ENCODE results near the gene NRP1.

Gene NRP1

GRCh38 chr10:33304423-33305225, 29.8 kb downstream of the NRP1 start:
- TF ChIP-seq NFIC (IDR thresholded peaks at IDR 0.05) (no peak), TEAD4 (IDR thresholded peaks at IDR 0.05) (no peak), TCF12 (IDR thresholded peaks at IDR 0.05; ENCODE audit: low read depth) (no peak), TAF1 (IDR thresholded peaks at IDR 0.05; ENCODE audit: low read depth) (no peak), USF1 (IDR thresholded peaks at IDR 0.05) (no peak), FOXM1 (IDR thresholded peaks at IDR 0.05; ENCODE audit: borderline replicate concordance, low read depth) (no peak), EGR1 (IDR thresholded peaks at IDR 0.05) (no peak), YY1 (IDR thresholded peaks at IDR 0.05; ENCODE audit: low read depth) (no peak), RAD21 (IDR thresholded peaks at IDR 0.05; ENCODE audit: low read depth) (no peak), CEBPB (IDR thresholded peaks at IDR 0.05) (no peak), EP300 (IDR thresholded peaks at IDR 0.05; ENCODE audit: borderline replicate concordance) (no peak), CREB1 (IDR thresholded peaks at IDR 0.05; ENCODE audit: low read depth) (no peak)
- TF ChIP-seq, protein P1, sequence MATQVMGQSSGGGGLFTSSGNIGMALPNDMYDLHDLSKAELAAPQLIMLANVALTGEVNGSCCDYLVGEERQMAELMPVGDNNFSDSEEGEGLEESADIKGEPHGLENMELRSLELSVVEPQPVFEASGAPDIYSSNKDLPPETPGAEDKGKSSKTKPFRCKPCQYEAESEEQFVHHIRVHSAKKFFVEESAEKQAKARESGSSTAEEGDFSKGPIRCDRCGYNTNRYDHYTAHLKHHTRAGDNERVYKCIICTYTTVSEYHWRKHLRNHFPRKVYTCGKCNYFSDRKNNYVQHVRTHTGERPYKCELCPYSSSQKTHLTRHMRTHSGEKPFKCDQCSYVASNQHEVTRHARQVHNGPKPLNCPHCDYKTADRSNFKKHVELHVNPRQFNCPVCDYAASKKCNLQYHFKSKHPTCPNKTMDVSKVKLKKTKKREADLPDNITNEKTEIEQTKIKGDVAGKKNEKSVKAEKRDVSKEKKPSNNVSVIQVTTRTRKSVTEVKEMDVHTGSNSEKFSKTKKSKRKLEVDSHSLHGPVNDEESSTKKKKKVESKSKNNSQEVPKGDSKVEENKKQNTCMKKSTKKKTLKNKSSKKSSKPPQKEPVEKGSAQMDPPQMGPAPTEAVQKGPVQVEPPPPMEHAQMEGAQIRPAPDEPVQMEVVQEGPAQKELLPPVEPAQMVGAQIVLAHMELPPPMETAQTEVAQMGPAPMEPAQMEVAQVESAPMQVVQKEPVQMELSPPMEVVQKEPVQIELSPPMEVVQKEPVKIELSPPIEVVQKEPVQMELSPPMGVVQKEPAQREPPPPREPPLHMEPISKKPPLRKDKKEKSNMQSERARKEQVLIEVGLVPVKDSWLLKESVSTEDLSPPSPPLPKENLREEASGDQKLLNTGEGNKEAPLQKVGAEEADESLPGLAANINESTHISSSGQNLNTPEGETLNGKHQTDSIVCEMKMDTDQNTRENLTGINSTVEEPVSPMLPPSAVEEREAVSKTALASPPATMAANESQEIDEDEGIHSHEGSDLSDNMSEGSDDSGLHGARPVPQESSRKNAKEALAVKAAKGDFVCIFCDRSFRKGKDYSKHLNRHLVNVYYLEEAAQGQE (IDR thresholded peaks at IDR 0.05; ENCODE audit: low read depth): no peak

DNA sequence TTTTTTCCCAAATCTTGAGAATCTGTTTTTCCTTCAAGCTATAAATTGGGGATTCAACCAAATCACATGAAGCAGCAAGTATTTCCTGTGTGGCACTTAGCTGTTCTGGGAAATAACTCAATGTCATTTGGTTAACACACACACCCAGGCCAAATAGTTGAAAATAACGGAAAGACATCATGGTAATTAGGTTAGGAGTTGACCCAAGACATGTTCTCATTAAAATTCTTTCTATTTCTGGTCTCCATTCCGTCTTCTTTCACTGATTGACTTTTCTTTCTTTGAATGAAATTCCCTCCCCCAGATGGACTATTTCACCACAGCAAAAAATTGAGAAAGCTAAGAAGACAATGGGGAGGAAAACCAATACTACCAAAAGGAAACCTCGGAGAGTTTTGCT, 30.5 kb downstream of the NRP1 start:
- no peak for TF ChIP-seq TAF1 (IDR thresholded peaks at IDR 0.05; ENCODE audit: low read depth)
- no peak for TF ChIP-seq YY1 (IDR thresholded peaks at IDR 0.05; ENCODE audit: low read depth)
- TF ChIP-seq, protein P2, sequence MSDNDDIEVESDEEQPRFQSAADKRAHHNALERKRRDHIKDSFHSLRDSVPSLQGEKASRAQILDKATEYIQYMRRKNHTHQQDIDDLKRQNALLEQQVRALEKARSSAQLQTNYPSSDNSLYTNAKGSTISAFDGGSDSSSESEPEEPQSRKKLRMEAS (IDR thresholded peaks at IDR 0.05): no peak
- TF ChIP-seq FOXM1 (IDR thresholded peaks at IDR 0.05; ENCODE audit: borderline replicate concordance, low read depth): no peak
- no peak for TF ChIP-seq CREB1 (IDR thresholded peaks at IDR 0.05; ENCODE audit: low read depth)
- no peak for TF ChIP-seq RAD21 (IDR thresholded peaks at IDR 0.05; ENCODE audit: low read depth)
- TF ChIP-seq NFIC (IDR thresholded peaks at IDR 0.05): no peak
- no peak for TF ChIP-seq TEAD4 (IDR thresholded peaks at IDR 0.05)

- no peak for TF ChIP-seq USF1 (IDR thresholded peaks at IDR 0.05)
- TF ChIP-seq TCF12 (IDR thresholded peaks at IDR 0.05; ENCODE audit: low read depth): no peak
Observed at GRCh38 chr10:33302208-33302829, 32.1 kb downstream of the NRP1 start.

DNA sequence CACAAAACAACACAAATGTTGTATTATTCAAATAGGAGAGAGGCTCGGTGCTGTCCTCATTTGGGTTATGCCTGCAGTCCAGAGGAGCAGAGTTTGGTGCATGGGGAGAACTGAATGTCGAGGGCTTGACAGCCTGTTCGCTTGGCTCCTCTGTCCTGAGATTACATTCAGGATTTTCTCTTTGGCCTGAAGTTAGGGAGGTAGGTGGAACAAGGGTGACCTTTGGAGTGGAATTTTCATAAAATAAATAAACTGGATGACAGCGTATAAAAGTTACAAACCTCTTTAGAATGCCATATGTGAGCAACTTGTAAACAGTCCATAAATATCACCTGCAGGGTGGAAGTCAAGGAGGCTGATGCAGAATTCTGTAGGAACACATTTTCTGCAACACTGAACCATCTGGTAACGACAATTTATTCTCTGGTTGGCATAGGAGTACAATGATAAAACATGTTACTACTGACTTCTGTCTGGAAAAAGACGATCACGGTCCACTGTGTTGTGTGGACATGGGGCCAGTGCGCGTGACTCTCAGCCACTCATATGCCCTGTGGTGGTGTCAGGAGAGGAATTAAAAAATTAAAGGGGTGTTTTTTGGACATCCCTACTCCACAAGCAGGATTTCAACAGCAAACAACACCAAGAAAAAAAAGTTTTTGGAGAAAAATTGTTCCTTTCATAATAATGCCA, 33.2 kb downstream of the NRP1 start:
- TF ChIP-seq FOXM1 (IDR thresholded peaks at IDR 0.05; ENCODE audit: borderline replicate concordance, low read depth): no peak
- no peak for TF ChIP-seq TAF1 (IDR thresholded peaks at IDR 0.05; ENCODE audit: low read depth)
- TF ChIP-seq CREB1 (IDR thresholded peaks at IDR 0.05; ENCODE audit: low read depth): no peak
- TF ChIP-seq EP300 (IDR thresholded peaks at IDR 0.05; ENCODE audit: borderline replicate concordance): no peak
- no peak for TF ChIP-seq EGR1 (IDR thresholded peaks at IDR 0.05)
- TF ChIP-seq TEAD4 (IDR thresholded peaks at IDR 0.05): no peak
- no peak for TF ChIP-seq TCF12 (IDR thresholded peaks at IDR 0.05; ENCODE audit: low read depth)
- TF ChIP-seq YY1 (IDR thresholded peaks at IDR 0.05; ENCODE audit: low read depth): no peak
- TF ChIP-seq ZBTB7A (IDR thresholded peaks at IDR 0.05; ENCODE audit: low read depth): no peak
- TF ChIP-seq, protein P2 (IDR thresholded peaks at IDR 0.05): no peak
- no peak for TF ChIP-seq RAD21 (IDR thresholded peaks at IDR 0.05; ENCODE audit: low read depth)
- no peak for TF ChIP-seq CEBPB (IDR thresholded peaks at IDR 0.05)
- TF ChIP-seq NFIC (IDR thresholded peaks at IDR 0.05): no peak
- TF ChIP-seq, protein P1 (IDR thresholded peaks at IDR 0.05; ENCODE audit: low read depth): no peak
- no peak for TF ChIP-seq USF1 (IDR thresholded peaks at IDR 0.05)

DNA sequence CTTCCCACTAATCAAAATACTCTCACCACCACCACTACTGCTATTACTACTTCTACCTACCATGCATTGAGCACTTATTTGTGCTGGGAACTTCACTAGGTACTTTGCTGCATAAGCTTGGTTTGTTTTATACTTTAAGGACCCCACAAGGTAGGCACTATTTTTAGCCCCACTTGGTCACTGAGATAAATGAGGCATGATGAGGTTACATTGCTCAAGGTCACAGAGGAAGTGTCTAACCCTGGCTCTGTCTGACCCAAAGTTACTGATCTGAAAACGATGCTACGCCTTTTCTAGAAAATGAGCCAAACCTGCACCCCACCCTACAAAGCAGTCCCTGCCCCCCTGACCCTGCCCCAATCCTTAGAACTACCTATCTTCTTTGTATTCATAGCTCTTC, 35.6 kb downstream of the NRP1 start:
- TF ChIP-seq TEAD4 (IDR thresholded peaks at IDR 0.05): no peak
- TF ChIP-seq YY1 (IDR thresholded peaks at IDR 0.05; ENCODE audit: low read depth): no peak
- TF ChIP-seq, protein P1 (IDR thresholded peaks at IDR 0.05; ENCODE audit: low read depth): no peak
- TF ChIP-seq NFIC (IDR thresholded peaks at IDR 0.05): no peak
- no peak for TF ChIP-seq TAF1 (IDR thresholded peaks at IDR 0.05; ENCODE audit: low read depth)
- no peak for TF ChIP-seq EP300 (IDR thresholded peaks at IDR 0.05; ENCODE audit: borderline replicate concordance)
- TF ChIP-seq RAD21 (IDR thresholded peaks at IDR 0.05; ENCODE audit: low read depth): no peak
